NCI-H82 (cell line): ENCODE data around the gene NDUFS6.

ENCODE experiments used
- DNase-seq: peaks from one replicate; lab custom pipeline; 2025; lab: John Stamatoyannopoulos, UW

The NDUFS6 gene

DNA sequence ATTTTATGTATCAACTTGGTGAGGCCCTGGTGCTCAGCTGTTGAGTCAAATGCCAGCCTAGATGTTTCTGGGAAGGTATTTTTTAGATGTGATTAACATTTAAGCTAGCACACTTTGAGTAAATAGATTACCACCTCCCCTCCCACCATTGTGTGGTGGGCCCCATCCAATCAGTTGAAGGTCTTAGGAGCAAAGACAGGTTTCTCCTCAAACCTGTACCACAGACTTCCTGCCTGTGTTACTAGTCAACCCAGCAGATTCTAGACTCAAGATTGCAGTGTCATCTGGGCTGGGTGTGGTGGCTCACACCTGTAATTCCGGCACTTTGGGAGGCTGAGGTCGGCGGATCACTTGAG, 35.3 kb upstream of the NDUFS6 start:
- no peak for DNase-seq

GRCh38 chr5:1767524-1768282, 33.5 kb upstream of the NDUFS6 start:
- no peak for DNase-seq

GRCh38 chr5:1768283-1769000, 32.8 kb upstream of the NDUFS6 start:
- DNase-seq, result no peak

DNA sequence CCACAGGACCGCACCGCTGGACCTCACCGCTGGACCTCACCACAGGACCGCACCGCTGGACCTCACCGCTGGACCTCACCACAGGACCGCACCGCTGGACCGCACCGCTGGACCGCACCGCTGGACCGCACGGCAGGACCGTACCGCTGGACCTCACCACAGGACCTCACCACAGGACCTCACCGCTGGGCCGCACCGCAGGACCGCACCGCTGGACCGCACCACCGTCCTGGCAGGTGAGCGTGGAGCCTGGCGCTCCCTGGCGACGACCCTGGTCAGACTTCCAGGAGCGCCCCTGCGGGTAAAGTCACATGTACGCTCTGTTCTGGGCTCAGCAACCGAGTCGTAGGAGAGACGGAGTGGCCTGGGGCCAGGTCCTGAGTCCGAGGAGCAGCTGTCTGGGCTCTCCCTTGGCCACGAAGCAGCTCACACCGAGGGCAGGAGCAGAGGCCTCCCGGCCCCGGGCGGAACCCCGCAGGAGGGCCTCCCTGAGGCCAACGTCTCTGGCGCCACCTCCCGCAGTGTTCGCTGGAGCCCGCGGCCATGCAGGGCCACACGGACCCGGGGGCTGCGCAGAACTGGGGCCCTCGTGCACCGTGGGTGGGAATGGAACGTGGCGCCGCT, 32.1 kb upstream of the NDUFS6 start:
- no peak for DNase-seq

- no peak for DNase-seq
These were observed 31.3 kb upstream of the NDUFS6 start for GRCh38 chr5:1769752-1770442.

DNA sequence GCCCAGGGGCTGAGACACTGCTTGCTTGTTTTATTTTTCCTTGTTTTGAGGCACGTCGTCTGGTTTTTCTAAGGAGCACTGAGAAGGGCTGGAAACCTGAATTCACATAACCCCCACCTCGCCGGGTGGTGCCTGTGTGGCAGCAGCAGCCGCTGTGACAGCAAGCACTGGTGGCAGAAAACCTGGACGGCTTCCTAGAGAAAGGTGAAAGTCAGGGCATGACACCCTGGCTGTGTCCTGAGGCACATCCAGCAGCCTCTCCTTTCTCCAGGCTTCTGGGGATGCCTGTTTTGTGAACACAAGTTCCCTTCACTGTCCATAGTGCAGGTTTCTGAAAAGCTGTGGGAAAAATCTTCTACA, 30.8 kb upstream of the NDUFS6 start:
- no peak for DNase-seq

DNA sequence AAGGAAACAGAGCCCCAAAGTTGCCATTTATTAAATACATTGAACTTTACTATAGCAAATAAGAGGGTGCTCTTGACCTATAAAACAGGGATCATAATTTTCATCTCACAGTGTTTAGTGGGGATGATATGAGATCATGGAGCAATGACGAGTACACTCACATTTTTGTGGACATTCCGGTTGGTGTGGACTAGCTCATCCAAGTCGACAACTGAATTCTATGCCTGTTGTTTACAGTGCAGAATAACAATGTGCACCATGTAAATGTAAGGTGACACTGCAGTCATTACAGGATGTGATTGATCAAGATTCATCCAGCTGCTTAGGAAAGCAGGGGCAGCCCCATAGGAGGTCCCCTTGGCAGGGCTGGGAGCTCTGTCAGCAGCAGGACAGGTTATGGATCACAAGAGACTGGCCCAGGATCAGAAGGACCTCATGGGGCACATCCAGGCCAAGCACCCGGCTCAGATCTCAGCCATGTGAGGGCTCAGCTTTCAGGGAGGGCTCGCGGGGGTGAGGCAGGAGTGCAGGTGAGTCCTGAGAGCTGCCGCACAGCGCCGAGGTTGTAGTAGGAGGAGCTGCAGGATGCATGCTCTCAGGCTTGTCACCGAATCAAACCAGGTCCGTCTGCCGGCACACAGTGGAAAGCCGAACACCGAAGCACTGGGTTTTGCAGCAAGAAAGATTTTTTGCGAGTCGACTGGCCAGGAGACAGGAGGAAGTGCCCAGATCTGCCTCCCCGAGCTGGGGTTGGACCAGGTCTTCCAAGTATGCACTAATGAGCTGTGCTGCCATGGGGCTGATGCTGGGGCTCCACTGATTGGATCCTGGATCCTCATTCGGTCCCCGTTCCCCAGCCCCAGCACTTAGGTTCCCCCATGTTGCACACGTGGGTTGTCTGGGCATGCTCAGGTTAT, 29.8 kb upstream of the NDUFS6 start:
- no peak for DNase-seq

DNA sequence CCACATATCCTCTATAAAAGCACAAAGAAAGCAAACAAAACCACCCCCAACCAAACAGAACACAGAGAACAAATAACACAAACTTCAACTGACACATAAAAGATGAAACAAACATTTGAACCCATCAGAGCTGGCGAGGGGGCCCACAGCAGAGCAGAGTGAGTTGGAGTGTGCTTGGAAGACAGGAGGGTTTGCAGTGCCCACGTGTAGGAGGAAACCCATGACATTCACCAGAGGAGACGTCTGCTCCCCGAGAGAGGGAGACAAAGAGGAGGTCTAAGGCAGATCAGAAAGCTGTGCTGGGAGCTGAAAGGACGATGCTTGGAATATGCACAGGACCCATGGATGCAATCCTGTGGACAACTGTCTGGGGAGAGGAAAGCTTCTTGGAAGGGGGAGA, 28.6 kb upstream of the NDUFS6 start:
- DNase-seq, result peak; percentile 40

DNA sequence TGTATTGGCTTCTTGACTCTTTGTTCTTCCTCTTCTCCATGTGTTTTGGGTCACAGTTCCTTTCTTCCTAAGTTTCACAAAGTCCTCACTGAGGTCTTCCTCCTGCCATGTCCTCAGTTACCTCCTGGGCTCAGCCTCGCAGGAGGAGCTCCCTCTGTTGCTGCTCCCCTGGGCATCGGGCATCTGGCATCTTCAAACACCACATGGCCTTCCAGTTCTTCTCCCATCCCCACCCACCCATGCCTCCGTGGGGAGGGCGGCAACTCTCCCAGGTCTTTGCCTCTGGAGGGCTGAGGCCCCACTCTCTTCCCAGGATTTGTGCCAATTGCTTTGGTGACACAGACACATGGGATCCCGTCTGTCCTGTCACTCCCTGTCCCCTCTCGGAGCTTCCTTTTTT, 24.4 kb upstream of the NDUFS6 start:
- no peak for DNase-seq

DNA sequence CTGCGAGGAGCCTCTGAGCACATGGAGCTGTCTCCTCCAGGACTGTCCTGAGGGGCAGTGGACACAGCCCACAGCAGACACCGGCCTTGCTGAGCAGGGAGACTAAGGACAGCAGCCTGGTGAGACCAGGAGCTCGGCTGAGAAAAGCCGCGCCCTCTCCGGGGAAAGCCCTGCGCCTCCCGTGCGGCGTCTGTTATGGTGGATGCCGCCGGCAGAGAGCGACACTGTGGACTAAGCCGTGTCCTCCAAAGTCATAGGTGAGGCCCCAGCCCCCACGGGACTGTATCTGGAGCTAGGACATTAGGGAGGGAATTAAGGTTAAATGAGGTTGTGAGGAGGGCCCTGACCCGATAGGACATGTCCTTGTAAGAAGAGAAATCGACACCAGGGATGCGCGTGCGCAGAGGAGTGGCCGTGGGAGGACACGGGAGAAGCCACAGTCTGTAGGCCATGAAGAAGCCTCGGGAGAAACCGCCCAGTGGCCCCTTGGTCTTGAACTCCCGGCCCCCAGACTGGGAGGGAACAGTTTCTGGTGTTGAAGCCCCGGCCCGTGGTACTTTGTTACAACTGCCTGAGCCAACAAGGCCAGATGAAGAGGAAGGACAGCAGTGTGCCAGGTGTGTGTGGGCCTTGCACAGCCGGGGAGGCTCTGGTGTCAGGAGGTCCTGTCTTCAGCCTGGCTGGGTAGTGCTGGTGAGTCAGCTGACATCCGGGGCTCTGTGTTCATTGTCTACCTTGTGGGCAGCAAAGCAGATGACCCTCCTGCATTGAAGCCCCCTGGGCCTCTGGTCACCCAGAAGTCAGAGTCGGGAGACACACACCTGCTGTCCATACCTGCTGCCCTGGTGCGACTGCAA, 23.7 kb upstream of the NDUFS6 start:
- no peak for DNase-seq

GRCh38 chr5:1778138-1779020, 22.8 kb upstream of the NDUFS6 start:
- DNase-seq, result no peak

DNA sequence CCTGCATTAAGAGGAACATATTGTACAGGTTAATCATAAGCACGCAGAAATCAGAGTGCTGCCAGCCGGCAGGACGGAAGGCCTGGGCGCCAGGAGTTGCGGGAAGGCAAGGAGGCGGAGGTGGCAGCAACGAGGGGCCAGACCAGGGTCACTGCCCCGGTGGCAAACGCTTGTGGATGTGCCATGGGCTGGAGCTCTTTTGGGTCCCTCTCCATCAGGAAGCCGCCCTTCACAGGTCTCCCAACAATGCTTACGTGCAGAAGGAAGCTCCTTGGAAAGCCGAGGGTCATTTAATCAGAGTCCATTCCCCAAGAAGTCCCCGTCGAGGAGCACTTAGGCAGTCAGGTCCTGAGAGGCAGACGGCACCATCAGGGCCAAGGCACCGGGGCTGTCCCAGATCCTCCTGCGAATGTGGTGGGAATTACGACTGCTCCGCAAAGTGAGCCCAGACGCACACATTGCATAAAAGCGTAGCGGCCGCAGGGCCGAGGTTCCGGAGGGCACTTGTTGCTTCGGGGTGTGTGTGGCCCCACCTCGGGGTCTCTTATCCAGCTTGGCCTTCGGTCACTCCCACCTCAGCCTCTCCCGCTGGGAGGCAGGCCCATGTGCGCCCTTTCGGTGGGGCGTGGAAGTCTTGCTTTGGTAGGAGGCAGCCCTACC, 22.1 kb upstream of the NDUFS6 start:
- no peak for DNase-seq

- no peak for DNase-seq
These were observed 21.2 kb upstream of the NDUFS6 start for GRCh38 chr5:1779782-1780613.

DNA sequence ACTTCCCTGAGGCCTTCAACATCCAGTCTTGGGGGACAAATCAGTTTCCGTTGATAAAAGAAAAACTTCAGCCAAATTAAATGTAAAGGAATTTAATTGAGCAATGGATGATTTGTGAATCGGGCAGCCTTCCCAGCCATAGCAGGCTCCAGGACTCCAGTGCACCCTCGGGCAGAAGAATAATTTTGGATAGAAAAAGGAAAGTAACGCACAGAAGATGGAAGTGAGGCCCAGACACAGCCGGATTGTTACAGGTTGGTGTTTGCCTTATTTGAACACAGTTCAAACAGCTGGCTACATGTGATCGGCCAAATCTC, 20.6 kb upstream of the NDUFS6 start:
- DNase-seq, result no peak

GRCh38 chr5:1781107-1781506, 20.1 kb upstream of the NDUFS6 start:
- DNase-seq, result no peak

GRCh38 chr5:1781726-1782384, 19.4 kb upstream of the NDUFS6 start:
- no peak for DNase-seq

- no peak for DNase-seq
These were observed 18.6 kb upstream of the NDUFS6 start for GRCh38 chr5:1782385-1783215.
